Hematopoietic multipotent progenitor cell treated with erythropoietin and hydrocortisone succinate and interleukin-3 and kit ligand, for 6 days (in vitro differentiated cells): ENCODE data around the gene CNTN6.
A peak's percentile ranks its signal among the peaks of the same experiment; 100 is the strongest.

Experiments used
- DNase-seq: peaks from one replicate; pipeline ENCODE4 v3.0.0-alpha.2; 2015

Gene CNTN6

GRCh38 chr3:1092771-1093170, at the start of gene CNTN6:
Gene CNTN6 (plus strand): TSS chr3:1093024. CDS start chr3:1148009, 54,985 bp downstream.
- no peak for DNase-seq

GRCh38 chr3:1048558-1048957, 44.3 kb upstream of the CNTN6 start:
- DNase-seq = no peak

- no peak for DNase-seq
Measured at GRCh38 chr3:1055870-1056269, 37.0 kb upstream of the CNTN6 start.

GRCh38 chr3:1056744-1057143, 36.1 kb upstream of the CNTN6 start:
- DNase-seq = no peak

GRCh38 chr3:1057436-1057835, 35.4 kb upstream of the CNTN6 start:
- DNase-seq = no peak

GRCh38 chr3:1068985-1069384, 23.8 kb upstream of the CNTN6 start:
- DNase-seq = no peak

GRCh38 chr3:1072041-1072440, 20.8 kb upstream of the CNTN6 start:
- no peak for DNase-seq

GRCh38 chr3:1079662-1080061, 13.2 kb upstream of the CNTN6 start:
- DNase-seq = no peak

- peak; percentile 54 for DNase-seq
Measured at GRCh38 chr3:1082108-1082507, 10.7 kb upstream of the CNTN6 start.

- DNase-seq = no peak
Measured at GRCh38 chr3:1087066-1087560, 5.7 kb upstream of the CNTN6 start.

GRCh38 chr3:1088503-1088902, 4.3 kb upstream of the CNTN6 start:
- no peak for DNase-seq

GRCh38 chr3:1091286-1091685, 1.5 kb upstream of the CNTN6 start:
- no peak for DNase-seq

- no peak for DNase-seq
Measured at GRCh38 chr3:1092061-1092460, 763 bp upstream of the CNTN6 start.

- no peak for DNase-seq
Measured at GRCh38 chr3:1093217-1093616, 393 bp downstream of the CNTN6 start.

GRCh38 chr3:1103525-1103924, 10.7 kb downstream of the CNTN6 start:
- peak; percentile 6 for DNase-seq

- no peak for DNase-seq
Measured at GRCh38 chr3:1117843-1118473, 25.1 kb downstream of the CNTN6 start.

- no peak for DNase-seq
Measured at GRCh38 chr3:1131166-1131565, 38.3 kb downstream of the CNTN6 start.

- DNase-seq = no peak
Measured at GRCh38 chr3:1135194-1135593, 42.4 kb downstream of the CNTN6 start.

GRCh38 chr3:1138036-1138435, 45.2 kb downstream of the CNTN6 start:
- no peak for DNase-seq

- no peak for DNase-seq
Measured at GRCh38 chr3:1139071-1139470, 46.2 kb downstream of the CNTN6 start.

GRCh38 chr3:1147326-1147725, 54.5 kb downstream of the CNTN6 start:
- DNase-seq = no peak

- no peak for DNase-seq
Measured at GRCh38 chr3:1147819-1148218, 55.0 kb downstream of the CNTN6 start.

- DNase-seq = no peak
Measured at GRCh38 chr3:1164101-1164500, 71.3 kb downstream of the CNTN6 start.

GRCh38 chr3:1171320-1171719, 78.5 kb downstream of the CNTN6 start:
- no peak for DNase-seq

GRCh38 chr3:1172644-1173043, 79.8 kb downstream of the CNTN6 start:
- DNase-seq = no peak
